ENCODE data around the gene DLG2. TPM values are rescaled to one million over a fixed set of nuclear protein-coding genes. Genes with fewer than 3 reads are reported as not detected.

The DLG2 gene
- total RNA-seq, 1 donor from 2014 or later: 2.1 TPM

- no peak for DNase-seq (ENCODE audit: low spot score)
- H3K36me3 Mint-ChIP-seq (ENCODE audit: low read depth): no peaks in the 10 kb centered on the region
- H3K4me3 Mint-ChIP-seq: no peak overlapping the region
- H3K4me1 Mint-ChIP-seq (ENCODE audit: low read depth): no peaks in the 10 kb centered on the region
- intact Hi-C loops (cut with micrococcal nuclease): no loop called here
- H3K27me3 Mint-ChIP-seq (ENCODE audit: insufficient read depth): no peaks in the 10 kb centered on the region
- H3K9me3 Mint-ChIP-seq: peaks cover 10% of the 10 kb centered on the region
- H3K27ac Mint-ChIP-seq: no peak overlapping the region
Observed at GRCh38 chr11:84224042-84224441, 1403.1 kb downstream of the DLG2 start.

GRCh38 chr11:84218318-84218717, 1408.8 kb downstream of the DLG2 start:
- DNase-seq (ENCODE audit: low spot score): no peak
- Mint-ChIP-seq H3K27me3 (ENCODE audit: insufficient read depth) (no peaks in the 10 kb centered on the region), H3K4me3 (no peak overlapping the region), H3K36me3 (ENCODE audit: low read depth) (no peaks in the 10 kb centered on the region), H3K27ac (no peak overlapping the region), H3K9me3 (peaks cover 7% of the 10 kb centered on the region), H3K4me1 (ENCODE audit: low read depth) (no peaks in the 10 kb centered on the region)
- intact Hi-C loops (cut with micrococcal nuclease): no loop called here

GRCh38 chr11:84215672-84216071, 1411.5 kb downstream of the DLG2 start:
- H3K36me3 Mint-ChIP-seq (ENCODE audit: low read depth): no peaks in the 10 kb centered on the region
- no peaks in the 10 kb centered on the region for H3K4me1 Mint-ChIP-seq (ENCODE audit: low read depth)
- no peak overlapping the region for H3K27ac Mint-ChIP-seq
- intact Hi-C loops (cut with micrococcal nuclease): no loop called here
- no peak for DNase-seq (ENCODE audit: low spot score)
- H3K9me3 Mint-ChIP-seq: peaks cover 7% of the 10 kb centered on the region
- no peaks in the 10 kb centered on the region for H3K27me3 Mint-ChIP-seq (ENCODE audit: insufficient read depth)
- H3K4me3 Mint-ChIP-seq: no peak overlapping the region

- H3K36me3 Mint-ChIP-seq (ENCODE audit: low read depth): no peaks in the 10 kb centered on the region
- H3K27me3 Mint-ChIP-seq (ENCODE audit: insufficient read depth): no peaks in the 10 kb centered on the region
- intact Hi-C loops (cut with micrococcal nuclease): no loop called here
- H3K27ac Mint-ChIP-seq: no peak overlapping the region
- H3K4me1 Mint-ChIP-seq (ENCODE audit: low read depth): no peaks in the 10 kb centered on the region
- no peak for DNase-seq (ENCODE audit: low spot score)
- peaks cover 7% of the 10 kb centered on the region for H3K9me3 Mint-ChIP-seq
- no peak overlapping the region for H3K4me3 Mint-ChIP-seq
Observed at GRCh38 chr11:84214557-84214956, 1412.6 kb downstream of the DLG2 start.

DNA sequence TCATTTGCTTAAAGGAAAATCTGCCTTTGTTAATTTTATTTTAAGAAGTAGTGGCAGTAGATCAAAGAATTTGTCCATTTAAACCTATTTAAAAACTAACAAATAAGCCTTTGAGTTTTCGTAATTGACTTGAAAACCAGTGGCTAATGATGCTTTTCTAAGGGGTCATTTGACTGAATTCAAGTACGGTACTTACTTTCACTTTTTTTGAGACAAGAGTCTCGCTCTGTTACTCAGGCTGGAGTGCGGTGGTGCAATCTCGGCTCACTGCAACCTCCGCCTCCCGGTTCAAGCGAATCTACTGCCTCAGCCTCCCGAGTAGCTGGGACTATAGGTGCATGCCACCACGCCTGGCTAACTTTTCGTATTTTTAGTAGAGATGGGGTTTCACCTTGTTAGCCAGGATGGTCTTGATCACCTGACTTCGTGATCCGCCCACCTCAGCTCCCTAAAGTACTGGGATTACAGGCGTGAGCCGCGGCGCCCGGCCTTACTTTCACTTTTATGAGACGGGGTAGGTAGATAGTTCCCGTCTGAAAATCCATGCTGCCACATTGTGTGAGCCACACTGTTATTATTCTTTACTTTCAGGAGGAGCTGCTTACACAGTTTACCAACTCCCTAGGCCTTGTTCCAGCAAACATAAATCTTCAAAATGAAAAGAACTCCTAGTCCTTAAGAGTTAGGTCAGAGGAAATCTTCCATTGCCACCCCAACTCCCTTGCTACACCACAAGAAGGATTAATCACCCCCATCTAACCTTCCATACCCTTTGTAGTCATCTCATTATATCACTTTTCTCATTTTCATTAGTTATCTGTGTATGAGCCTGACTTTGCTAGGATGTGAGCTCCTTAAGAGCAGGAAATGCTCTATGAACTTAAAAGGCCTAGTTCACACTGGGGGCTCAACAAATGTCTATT, 1414.4 kb downstream of the DLG2 start:
- Mint-ChIP-seq H3K36me3 (ENCODE audit: low read depth) (no peaks in the 10 kb centered on the region), H3K9me3 (peaks cover 4% of the 10 kb centered on the region), H3K4me3 (no peak overlapping the region), H3K4me1 (ENCODE audit: low read depth) (no peaks in the 10 kb centered on the region), H3K27ac (no peak overlapping the region), H3K27me3 (ENCODE audit: insufficient read depth) (no peaks in the 10 kb centered on the region)
- no peak for DNase-seq (ENCODE audit: low spot score)
- intact Hi-C loops (cut with micrococcal nuclease): no loop called here

- no peaks in the 10 kb centered on the region for H3K4me1 Mint-ChIP-seq (ENCODE audit: low read depth)
Observed at GRCh38 chr11:84211896-84212295, 1415.2 kb downstream of the DLG2 start.

GRCh38 chr11:84194696-84195095, 1432.4 kb downstream of the DLG2 start:
- peaks cover 12% of the 10 kb centered on the region for H3K9me3 Mint-ChIP-seq
- no peaks in the 10 kb centered on the region for H3K27me3 Mint-ChIP-seq (ENCODE audit: insufficient read depth)
- H3K36me3 Mint-ChIP-seq (ENCODE audit: low read depth): no peaks in the 10 kb centered on the region
- no peak overlapping the region for H3K4me3 Mint-ChIP-seq
- no peaks in the 10 kb centered on the region for H3K4me1 Mint-ChIP-seq (ENCODE audit: low read depth)
- DNase-seq (ENCODE audit: low spot score): no peak
- H3K27ac Mint-ChIP-seq: no peak overlapping the region
- intact Hi-C loops (cut with micrococcal nuclease): no loop called here

More at GRCh38 chr11:84211896-84212295, 1415.2 kb downstream of the DLG2 start:
- Mint-ChIP-seq H3K4me3 (no peak overlapping the region), H3K27ac (no peak overlapping the region), H3K27me3 (ENCODE audit: insufficient read depth) (no peaks in the 10 kb centered on the region), H3K9me3 (peaks cover 4% of the 10 kb centered on the region), H3K36me3 (ENCODE audit: low read depth) (no peaks in the 10 kb centered on the region)
- no peak for DNase-seq (ENCODE audit: low spot score)
- intact Hi-C loops (cut with micrococcal nuclease): no loop called here

DNA sequence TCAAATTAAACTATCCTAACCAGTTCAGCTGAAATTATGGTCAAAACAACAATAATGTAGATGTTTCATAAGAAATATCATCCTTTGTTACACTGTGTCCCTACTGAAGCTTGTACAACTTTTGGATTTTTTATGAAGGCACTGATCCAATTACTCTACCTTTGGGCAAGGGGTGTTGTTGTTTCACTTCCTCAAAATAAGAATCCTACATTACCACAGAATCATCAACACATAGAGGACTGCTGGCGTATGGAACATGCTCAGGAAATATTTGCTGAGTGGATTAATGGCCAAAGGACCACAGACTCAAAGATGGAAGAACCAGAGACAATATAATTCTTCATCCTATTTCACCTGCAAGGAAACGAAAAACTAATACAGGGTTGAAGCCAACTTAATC, 1433.4 kb downstream of the DLG2 start:
- H3K4me3 Mint-ChIP-seq: no peak overlapping the region
- H3K27me3 Mint-ChIP-seq (ENCODE audit: insufficient read depth): no peaks in the 10 kb centered on the region
- intact Hi-C loops (cut with micrococcal nuclease): no loop called here
- no peak overlapping the region for H3K27ac Mint-ChIP-seq
- DNase-seq (ENCODE audit: low spot score): no peak
- H3K36me3 Mint-ChIP-seq (ENCODE audit: low read depth): no peaks in the 10 kb centered on the region
- H3K9me3 Mint-ChIP-seq: peaks cover 12% of the 10 kb centered on the region
- H3K4me1 Mint-ChIP-seq (ENCODE audit: low read depth): no peaks in the 10 kb centered on the region

- no peaks in the 10 kb centered on the region for H3K9me3 Mint-ChIP-seq
Observed at GRCh38 chr11:84188521-84188920, 1438.6 kb downstream of the DLG2 start.

GRCh38 chr11:84173078-84173477, 1454.1 kb downstream of the DLG2 start:
- H3K9me3 Mint-ChIP-seq: peaks cover 5% of the 10 kb centered on the region
- H3K27me3 Mint-ChIP-seq (ENCODE audit: insufficient read depth): no peaks in the 10 kb centered on the region
- no peaks in the 10 kb centered on the region for H3K4me1 Mint-ChIP-seq (ENCODE audit: low read depth)
- H3K36me3 Mint-ChIP-seq (ENCODE audit: low read depth): no peaks in the 10 kb centered on the region
- no peak for DNase-seq (ENCODE audit: low spot score)
- intact Hi-C loops (cut with micrococcal nuclease): no loop called here
- no peak overlapping the region for H3K27ac Mint-ChIP-seq
- no peak overlapping the region for H3K4me3 Mint-ChIP-seq

More at GRCh38 chr11:84188521-84188920, 1438.6 kb downstream of the DLG2 start:
- H3K4me3 Mint-ChIP-seq: no peak overlapping the region
- no peak for DNase-seq (ENCODE audit: low spot score)
- no peaks in the 10 kb centered on the region for H3K4me1 Mint-ChIP-seq (ENCODE audit: low read depth)
- no peaks in the 10 kb centered on the region for H3K27me3 Mint-ChIP-seq (ENCODE audit: insufficient read depth)
- no peaks in the 10 kb centered on the region for H3K36me3 Mint-ChIP-seq (ENCODE audit: low read depth)
- intact Hi-C loops (cut with micrococcal nuclease): no loop called here
- no peak overlapping the region for H3K27ac Mint-ChIP-seq

- Mint-ChIP-seq H3K9me3 (peaks cover 5% of the 10 kb centered on the region), H3K27ac (no peak overlapping the region)
- intact Hi-C loops (cut with micrococcal nuclease): no loop called here
Observed at GRCh38 chr11:84165139-84165538, 1462.0 kb downstream of the DLG2 start.

GRCh38 chr11:84164728-84165127, 1462.4 kb downstream of the DLG2 start:
- H3K9me3 Mint-ChIP-seq: peaks cover 5% of the 10 kb centered on the region
- no peaks in the 10 kb centered on the region for H3K27me3 Mint-ChIP-seq (ENCODE audit: insufficient read depth)
- no peak overlapping the region for H3K4me3 Mint-ChIP-seq
- H3K27ac Mint-ChIP-seq: no peak overlapping the region
- H3K36me3 Mint-ChIP-seq (ENCODE audit: low read depth): no peaks in the 10 kb centered on the region
- no peak for DNase-seq (ENCODE audit: low spot score)
- H3K4me1 Mint-ChIP-seq (ENCODE audit: low read depth): no peaks in the 10 kb centered on the region
- intact Hi-C loops (cut with micrococcal nuclease): no loop called here

More at GRCh38 chr11:84165139-84165538, 1462.0 kb downstream of the DLG2 start:
- H3K4me1 Mint-ChIP-seq (ENCODE audit: low read depth): no peaks in the 10 kb centered on the region
- no peak for DNase-seq (ENCODE audit: low spot score)
- H3K27me3 Mint-ChIP-seq (ENCODE audit: insufficient read depth): no peaks in the 10 kb centered on the region
- H3K36me3 Mint-ChIP-seq (ENCODE audit: low read depth): no peaks in the 10 kb centered on the region
- no peak overlapping the region for H3K4me3 Mint-ChIP-seq

GRCh38 chr11:84163116-84163515, 1464.0 kb downstream of the DLG2 start:
- intact Hi-C loops (cut with micrococcal nuclease): no loop called here
- peaks cover 5% of the 10 kb centered on the region for H3K9me3 Mint-ChIP-seq
- DNase-seq (ENCODE audit: low spot score): no peak
- H3K27ac Mint-ChIP-seq: no peak overlapping the region
- H3K27me3 Mint-ChIP-seq (ENCODE audit: insufficient read depth): no peaks in the 10 kb centered on the region
- H3K36me3 Mint-ChIP-seq (ENCODE audit: low read depth): no peaks in the 10 kb centered on the region
- H3K4me1 Mint-ChIP-seq (ENCODE audit: low read depth): no peaks in the 10 kb centered on the region
- no peak overlapping the region for H3K4me3 Mint-ChIP-seq
